Lower lobe of right lung (tissue), 2 donors: ENCODE measurements around the gene CPLX3. TPM values are rescaled to one million over a fixed set of nuclear protein-coding genes. Genes with fewer than 3 reads are reported as not detected.

ENCODE experiments used
- ATAC-seq, 2 donors: fragments of 200-7000 bp; cut with Tn5 transposase; one replicate each; pipeline ENCODE4 v1.9.1; 2020 to 2022; ENCODE audit warnings: mild to moderate bottlenecking in 2 of 2, moderate library complexity in 2 of 2
- DNase-seq: peaks from one replicate; pipeline ENCODE4 v3.0.0-alpha.2; 2020
- H3K27ac ChIP-seq: fragments of 200-600 bp; one replicate; pipeline ENCODE4 v1.8.0; 2022
- H3K27me3 ChIP-seq: fragments of 200-600 bp; one replicate; pipeline ENCODE4 v1.8.0; 2022; ENCODE audit warnings: low read depth
- H3K36me3 ChIP-seq: fragments of 200-600 bp; one replicate; pipeline ENCODE4 v1.8.0; 2022; ENCODE audit warnings: mild to moderate bottlenecking
- H3K4me1 ChIP-seq: fragments of 200-600 bp; one replicate; pipeline ENCODE4 v1.8.0; 2022
- H3K4me3 ChIP-seq: fragments of 200-600 bp; one replicate; pipeline ENCODE4 v1.8.0; 2022; ENCODE audit warnings: mild to moderate bottlenecking
- H3K9me3 ChIP-seq: fragments of 200-600 bp; one replicate; pipeline ENCODE4 v1.8.0; 2022
- CTCF ChIP-seq: fragments of 200-600 bp; IDR thresholded peaks from one replicate; pipeline ENCODE4 v1.8.0; 2022; ENCODE audit warnings: antibody characterized with exemption, mild to moderate bottlenecking
- intact Hi-C: fragments of 100-400 bp; cut with DNase I; formaldehyde crosslinking; loops from one replicate; pipeline ENCODE4 v1.11.0; 2022
- total RNA-seq: library from RNA; stranded (reverse); fragmentation: NEBNext Ultra II Directional; extraction: Animal tissue kit (Norgen Biotek cat#: 25700); gene quantifications from one replicate; pipeline ENCODE4 v1.2.1, GENCODE V29; 2021
- donor health status: DM: no; HTN: yes; CAD: no; lungs with severe emphysema.

Gene CPLX3
- total RNA-seq, 1 donor from 2014 or later, result not detected

- Histone ChIP-seq H3K4me1 (peaks cover 4% of the 10 kb centered on the region), H3K27ac (no peak overlapping the region), H3K4me3 (no peak overlapping the region), H3K9me3 (no peaks in the 10 kb centered on the region), H3K36me3 (no peaks in the 10 kb centered on the region), H3K27me3 (peaks cover 30% of the 10 kb centered on the region)
- no peak for TF ChIP-seq CTCF
- intact Hi-C loops, result no loop called here
- ATAC-seq (no peak), DNase-seq (no peak)
Measured at GRCh38 chr15:74823324-74823723, 3.1 kb upstream of the CPLX3 start.

- no peak for DNase-seq
- Histone ChIP-seq H3K36me3 (no peaks in the 10 kb centered on the region), H3K27me3 (peaks cover 34% of the 10 kb centered on the region), H3K27ac (no peak overlapping the region), H3K4me1 (no peaks in the 10 kb centered on the region), H3K9me3 (no peaks in the 10 kb centered on the region), H3K4me3 (no peak overlapping the region)
- intact Hi-C loops, result no loop called here
- ATAC-seq, result no peak
- no peak for TF ChIP-seq CTCF
Measured at GRCh38 chr15:74824976-74825375, 1.5 kb upstream of the CPLX3 start.

- H3K27me3 ChIP-seq, result peaks cover 34% of the 10 kb centered on the region
- intact Hi-C loops, result no loop called here
Measured at GRCh38 chr15:74825866-74826265, 561 bp upstream of the CPLX3 start.

GRCh38 chr15:74826921-74827320 lies 494 bp downstream of the CPLX3 start:
- H3K27ac ChIP-seq, result no peak overlapping the region
- H3K9me3 ChIP-seq, result no peaks in the 10 kb centered on the region
- DNase-seq (no peak), ATAC-seq (no peak)
- no peak for TF ChIP-seq CTCF
- no peak overlapping the region for H3K4me3 ChIP-seq
- no peaks in the 10 kb centered on the region for H3K36me3 ChIP-seq
- peaks cover 34% of the 10 kb centered on the region for H3K27me3 ChIP-seq
- intact Hi-C loops, result no loop called here
- no peaks in the 10 kb centered on the region for H3K4me1 ChIP-seq

More at GRCh38 chr15:74825866-74826265, 561 bp upstream of the CPLX3 start:
- no peaks in the 10 kb centered on the region for H3K9me3 ChIP-seq
- ATAC-seq, result no peak
- no peaks in the 10 kb centered on the region for H3K4me1 ChIP-seq
- no peaks in the 10 kb centered on the region for H3K36me3 ChIP-seq
- no peak overlapping the region for H3K4me3 ChIP-seq
- no peak overlapping the region for H3K27ac ChIP-seq
- DNase-seq, result no peak
- no peak for TF ChIP-seq CTCF

GRCh38 chr15:74827614-74828013 lies 1.2 kb downstream of the CPLX3 start:
- Histone ChIP-seq H3K36me3 (no peaks in the 10 kb centered on the region), H3K4me3 (no peak overlapping the region), H3K27me3 (peaks cover 34% of the 10 kb centered on the region), H3K4me1 (no peaks in the 10 kb centered on the region), H3K9me3 (no peaks in the 10 kb centered on the region), H3K27ac (no peak overlapping the region)
- TF ChIP-seq CTCF, result no peak
- DNase-seq, result no peak
- no peak for ATAC-seq
- intact Hi-C loops, result no loop called here

- no peak for DNase-seq
- Histone ChIP-seq H3K4me1 (no peaks in the 10 kb centered on the region), H3K27ac (no peak overlapping the region), H3K36me3 (no peaks in the 10 kb centered on the region), H3K9me3 (no peaks in the 10 kb centered on the region), H3K4me3 (no peak overlapping the region), H3K27me3 (peaks cover 34% of the 10 kb centered on the region)
- intact Hi-C loops, result no loop called here
- no peak for ATAC-seq
- no peak for TF ChIP-seq CTCF
Measured at GRCh38 chr15:74828835-74829234, 2.4 kb downstream of the CPLX3 start.
